ENCODE measurements around the gene GAS2.

DNA sequence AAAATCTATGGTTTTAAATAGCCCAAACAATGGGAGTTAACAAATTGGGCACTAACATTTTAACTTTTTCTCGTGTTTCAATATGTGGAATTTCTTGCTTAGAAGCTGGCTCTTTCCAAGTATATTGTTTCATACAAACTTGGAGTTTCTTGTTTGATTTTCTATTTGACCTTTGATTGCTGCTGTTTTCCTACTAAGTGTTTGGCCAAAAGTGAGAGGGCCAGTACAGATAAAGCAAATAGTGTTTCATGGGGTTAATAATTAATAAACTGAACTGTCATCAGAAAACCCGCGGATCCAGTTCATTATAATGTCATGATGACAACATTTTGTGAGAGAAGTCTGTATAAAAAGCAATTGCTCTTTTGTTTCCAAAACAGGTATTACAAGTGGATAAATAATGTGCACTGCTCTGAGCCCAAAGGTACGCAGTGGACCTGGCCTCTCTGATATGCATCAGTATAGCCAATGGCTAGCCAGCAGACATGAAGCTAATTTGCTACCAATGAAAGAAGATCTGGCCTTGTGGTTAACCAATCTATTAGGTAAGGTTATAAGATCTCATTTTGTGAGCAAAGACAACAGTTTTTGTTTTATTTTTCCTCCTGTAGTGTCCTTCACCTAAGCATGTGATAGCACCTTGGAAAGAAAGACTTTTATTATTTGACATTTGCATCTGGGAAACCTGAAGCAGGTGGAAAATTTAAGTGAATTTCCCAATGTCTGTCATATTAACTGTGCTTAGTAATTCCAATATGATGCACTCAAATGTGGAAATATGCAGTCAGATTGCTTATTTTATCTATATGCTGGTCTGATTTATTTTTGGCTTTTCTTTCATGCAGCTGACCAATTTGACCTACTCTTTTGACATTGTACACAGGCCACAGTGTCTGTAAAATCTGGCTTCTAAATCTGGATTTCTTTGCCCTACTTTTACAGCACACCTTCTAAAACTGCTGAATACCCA, 8.3 kb downstream of the GAS2 start:
- TF ChIP-seq, protein P1, sequence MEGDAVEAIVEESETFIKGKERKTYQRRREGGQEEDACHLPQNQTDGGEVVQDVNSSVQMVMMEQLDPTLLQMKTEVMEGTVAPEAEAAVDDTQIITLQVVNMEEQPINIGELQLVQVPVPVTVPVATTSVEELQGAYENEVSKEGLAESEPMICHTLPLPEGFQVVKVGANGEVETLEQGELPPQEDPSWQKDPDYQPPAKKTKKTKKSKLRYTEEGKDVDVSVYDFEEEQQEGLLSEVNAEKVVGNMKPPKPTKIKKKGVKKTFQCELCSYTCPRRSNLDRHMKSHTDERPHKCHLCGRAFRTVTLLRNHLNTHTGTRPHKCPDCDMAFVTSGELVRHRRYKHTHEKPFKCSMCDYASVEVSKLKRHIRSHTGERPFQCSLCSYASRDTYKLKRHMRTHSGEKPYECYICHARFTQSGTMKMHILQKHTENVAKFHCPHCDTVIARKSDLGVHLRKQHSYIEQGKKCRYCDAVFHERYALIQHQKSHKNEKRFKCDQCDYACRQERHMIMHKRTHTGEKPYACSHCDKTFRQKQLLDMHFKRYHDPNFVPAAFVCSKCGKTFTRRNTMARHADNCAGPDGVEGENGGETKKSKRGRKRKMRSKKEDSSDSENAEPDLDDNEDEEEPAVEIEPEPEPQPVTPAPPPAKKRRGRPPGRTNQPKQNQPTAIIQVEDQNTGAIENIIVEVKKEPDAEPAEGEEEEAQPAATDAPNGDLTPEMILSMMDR (IDR thresholded peaks at IDR 0.05; ENCODE audit: insufficient read depth, low read length, poor library complexity, severe bottlenecking), result no peak
- no peak for TF ChIP-seq EZH2phosphoT487 (conservative IDR thresholded peaks at IDR 0.05; ENCODE audit: low read length)
